Sigmoid colon (tissue), 4 donors: Measurements from ENCODE around the gene ALPG.

Experiments used
- POLR2A ChIP-seq, 2 donors: fragments of 450-650 bp; IDR thresholded peaks; one replicate each; pipeline ENCODE4 v1.6.1; 2016; ENCODE audit warnings: antibody characterized with exemption in 2 of 2, mild to moderate bottlenecking in 2 of 2, moderate library complexity in 2 of 2
- POLR2AphosphoS5 ChIP-seq, 4 donors: sonication (generic); formaldehyde crosslinking; IDR thresholded peaks; one replicate each; pipeline ENCODE4 v1.6.1; 2017; ENCODE audit warnings: antibody characterized with exemption in 4 of 4
- TF ChIP-seq, protein P1 (sequence below), 4 experiments: fragments of 450-650 bp in 3 of 4; fragments of 200-600 bp in 1 of 4; IDR thresholded peaks; one replicate each; pipeline ENCODE4 v1.5.1; 2016 to 2019; ENCODE audit warnings: antibody characterized with exemption in 4 of 4, mild to moderate bottlenecking in 3 of 4, moderate library complexity in 2 of 4

GRCh38 chr2:232375164-232375563 lies 31.5 kb upstream of the ALPG start:
- TF ChIP-seq POLR2A (IDR thresholded peaks at IDR 0.05): no peak
- TF ChIP-seq, protein P1, sequence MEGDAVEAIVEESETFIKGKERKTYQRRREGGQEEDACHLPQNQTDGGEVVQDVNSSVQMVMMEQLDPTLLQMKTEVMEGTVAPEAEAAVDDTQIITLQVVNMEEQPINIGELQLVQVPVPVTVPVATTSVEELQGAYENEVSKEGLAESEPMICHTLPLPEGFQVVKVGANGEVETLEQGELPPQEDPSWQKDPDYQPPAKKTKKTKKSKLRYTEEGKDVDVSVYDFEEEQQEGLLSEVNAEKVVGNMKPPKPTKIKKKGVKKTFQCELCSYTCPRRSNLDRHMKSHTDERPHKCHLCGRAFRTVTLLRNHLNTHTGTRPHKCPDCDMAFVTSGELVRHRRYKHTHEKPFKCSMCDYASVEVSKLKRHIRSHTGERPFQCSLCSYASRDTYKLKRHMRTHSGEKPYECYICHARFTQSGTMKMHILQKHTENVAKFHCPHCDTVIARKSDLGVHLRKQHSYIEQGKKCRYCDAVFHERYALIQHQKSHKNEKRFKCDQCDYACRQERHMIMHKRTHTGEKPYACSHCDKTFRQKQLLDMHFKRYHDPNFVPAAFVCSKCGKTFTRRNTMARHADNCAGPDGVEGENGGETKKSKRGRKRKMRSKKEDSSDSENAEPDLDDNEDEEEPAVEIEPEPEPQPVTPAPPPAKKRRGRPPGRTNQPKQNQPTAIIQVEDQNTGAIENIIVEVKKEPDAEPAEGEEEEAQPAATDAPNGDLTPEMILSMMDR (IDR thresholded peaks at IDR 0.05): no peak
- no peak for TF ChIP-seq POLR2AphosphoS5 (IDR thresholded peaks at IDR 0.05)
